ENCODE measurements around the gene PFKFB2.

- no peak for TF ChIP-seq CTCF (IDR thresholded peaks at IDR 0.05)
- no peak for TF ChIP-seq EP300 (IDR thresholded peaks at IDR 0.05)
Measured at GRCh38 chr1:207035877-207036551, 17.1 kb upstream of the PFKFB2 start.

Data from esophagus muscularis mucosa (tissue), 3 donors.